Measurements from ENCODE around the gene CALHM6.

Gene CALHM6

GRCh38 chr6:116461331-116461931, at the start of gene CALHM6:
TSS of gene CALHM6 (plus strand) at chr6:116461375. CDS start at chr6:116461930, 555 bp downstream.
- no peak for DNase-seq

GRCh38 chr6:116412270-116412669, 48.9 kb upstream of the CALHM6 start:
- no peak for DNase-seq

GRCh38 chr6:116413357-116413756, 47.8 kb upstream of the CALHM6 start:
- no peak for DNase-seq

- DNase-seq = no peak
These were observed 43.5 kb upstream of the CALHM6 start for GRCh38 chr6:116417661-116418060.

- no peak for DNase-seq
These were observed 41.9 kb upstream of the CALHM6 start for GRCh38 chr6:116419069-116419786.

GRCh38 chr6:116420341-116420740, 40.8 kb upstream of the CALHM6 start:
- DNase-seq = no peak

- no peak for DNase-seq
These were observed 38.9 kb upstream of the CALHM6 start for GRCh38 chr6:116422238-116422637.

GRCh38 chr6:116424001-116424400, 37.2 kb upstream of the CALHM6 start:
- no peak for DNase-seq

GRCh38 chr6:116426551-116426950, 34.6 kb upstream of the CALHM6 start:
- no peak for DNase-seq

- no peak for DNase-seq
These were observed 32.1 kb upstream of the CALHM6 start for GRCh38 chr6:116429111-116429510.

GRCh38 chr6:116430860-116431259, 30.3 kb upstream of the CALHM6 start:
- DNase-seq = no peak

- no peak for DNase-seq
These were observed 29.1 kb upstream of the CALHM6 start for GRCh38 chr6:116431964-116432595.

- no peak for DNase-seq
These were observed 27.9 kb upstream of the CALHM6 start for GRCh38 chr6:116433206-116433712.

GRCh38 chr6:116434056-116434725, 27.0 kb upstream of the CALHM6 start:
- DNase-seq = no peak

GRCh38 chr6:116436586-116436985, 24.6 kb upstream of the CALHM6 start:
- DNase-seq = no peak

- no peak for DNase-seq
These were observed 23.5 kb upstream of the CALHM6 start for GRCh38 chr6:116437656-116438055.

- no peak for DNase-seq
These were observed 22.4 kb upstream of the CALHM6 start for GRCh38 chr6:116438590-116439448.

GRCh38 chr6:116439522-116440051, 21.6 kb upstream of the CALHM6 start:
- no peak for DNase-seq

GRCh38 chr6:116443105-116443504, 18.1 kb upstream of the CALHM6 start:
- DNase-seq = no peak

GRCh38 chr6:116444092-116444491, 17.1 kb upstream of the CALHM6 start:
- DNase-seq = no peak

GRCh38 chr6:116444575-116444974, 16.6 kb upstream of the CALHM6 start:
- DNase-seq = no peak

- no peak for DNase-seq
These were observed 16.1 kb upstream of the CALHM6 start for GRCh38 chr6:116445102-116445501.

Data from stimulated activated CD4-positive, alpha-beta T cell treated with anti-CD3 and anti-CD28 coated beads, Interleukin-4, amount 100 ng/mL, for 24 hours (primary cell).